Measurements from ENCODE around the gene HDGFL1. TPM values are rescaled to one million over a fixed set of nuclear protein-coding genes. Genes with fewer than 3 reads are reported as not detected.

Gene HDGFL1
- total RNA-seq, 1 donor from 2014 or later = not detected

- intact Hi-C loops (cut with micrococcal nuclease) = no loop called here
These were observed 19.8 kb downstream of the HDGFL1 start for GRCh38 chr6:22589118-22589517.

GRCh38 chr6:22590423-22590822, 21.1 kb downstream of the HDGFL1 start:
- intact Hi-C loops (cut with micrococcal nuclease) = no loop called here

GRCh38 chr6:22593895-22594294, 24.5 kb downstream of the HDGFL1 start:
- intact Hi-C loops (cut with micrococcal nuclease) = no loop called here

GRCh38 chr6:22596011-22596410, 26.6 kb downstream of the HDGFL1 start:
- intact Hi-C loops (cut with micrococcal nuclease) = no loop called here

GRCh38 chr6:22598339-22598738, 29.0 kb downstream of the HDGFL1 start:
- intact Hi-C loops (cut with micrococcal nuclease) = no loop called here

DNA sequence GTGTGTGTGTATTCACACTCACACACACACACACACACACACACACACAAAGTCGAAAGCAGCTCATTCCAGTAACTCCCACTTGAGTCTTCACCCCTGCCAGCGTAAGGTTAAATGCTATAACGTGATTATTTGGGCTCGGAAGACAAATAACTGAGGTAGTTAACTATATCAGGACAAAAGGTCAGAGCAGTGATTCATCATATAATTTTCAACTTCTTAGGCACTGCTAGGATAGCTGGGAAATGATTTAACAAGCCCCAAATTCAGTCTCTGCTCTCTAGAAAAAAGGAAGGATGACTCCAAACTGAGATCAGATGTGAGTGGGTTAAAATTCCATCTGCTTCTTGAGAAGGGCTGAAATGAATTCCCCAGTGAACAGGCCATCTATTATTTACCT, 30.7 kb downstream of the HDGFL1 start:
- intact Hi-C loops (cut with micrococcal nuclease) = no loop called here

DNA sequence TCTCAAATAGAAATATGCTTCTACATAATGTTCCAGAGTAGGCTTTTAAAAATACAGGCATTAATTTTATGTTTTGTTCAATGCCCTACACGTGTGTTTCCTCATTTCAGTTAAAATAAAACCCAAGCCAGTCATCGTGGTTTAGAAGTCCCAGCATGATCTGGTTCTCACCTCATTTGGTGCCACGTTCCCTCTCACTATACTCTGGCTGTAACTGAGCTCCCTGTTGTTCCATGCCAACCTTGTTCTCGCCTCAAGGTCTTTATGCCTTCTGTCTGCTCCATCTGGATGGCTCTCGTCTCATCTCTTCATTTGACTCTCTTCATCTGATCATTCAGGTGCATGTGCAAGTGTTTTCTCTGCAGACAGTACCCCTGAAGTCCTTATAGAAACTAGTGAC, 32.6 kb downstream of the HDGFL1 start:
- intact Hi-C loops (cut with micrococcal nuclease) = no loop called here

GRCh38 chr6:22605736-22606135, 36.4 kb downstream of the HDGFL1 start:
- intact Hi-C loops (cut with micrococcal nuclease) = no loop called here

GRCh38 chr6:22610127-22610526, 40.8 kb downstream of the HDGFL1 start:
- intact Hi-C loops (cut with micrococcal nuclease) = no loop called here

- intact Hi-C loops (cut with micrococcal nuclease) = no loop called here
These were observed 42.9 kb downstream of the HDGFL1 start for GRCh38 chr6:22612236-22612635.

DNA sequence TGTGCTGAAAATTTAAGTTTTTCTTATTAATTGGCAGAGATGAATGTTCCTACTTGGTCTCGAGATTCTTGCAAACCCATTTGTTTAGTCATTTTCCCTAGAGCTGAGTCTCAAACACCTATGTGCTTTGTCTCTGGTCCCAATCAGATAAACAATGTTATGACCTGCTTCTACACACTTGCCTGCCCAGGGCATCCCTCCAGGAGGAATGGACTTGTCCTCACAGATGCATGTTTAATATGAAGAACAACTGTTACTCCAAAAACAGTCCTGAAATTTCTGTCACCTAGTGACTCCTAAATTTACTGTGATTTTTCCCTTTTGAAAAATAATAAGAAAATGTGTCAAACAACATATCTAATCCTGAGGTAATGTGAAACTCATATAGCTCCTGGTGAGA, 43.7 kb downstream of the HDGFL1 start:
- intact Hi-C loops (cut with micrococcal nuclease) = no loop called here

DNA sequence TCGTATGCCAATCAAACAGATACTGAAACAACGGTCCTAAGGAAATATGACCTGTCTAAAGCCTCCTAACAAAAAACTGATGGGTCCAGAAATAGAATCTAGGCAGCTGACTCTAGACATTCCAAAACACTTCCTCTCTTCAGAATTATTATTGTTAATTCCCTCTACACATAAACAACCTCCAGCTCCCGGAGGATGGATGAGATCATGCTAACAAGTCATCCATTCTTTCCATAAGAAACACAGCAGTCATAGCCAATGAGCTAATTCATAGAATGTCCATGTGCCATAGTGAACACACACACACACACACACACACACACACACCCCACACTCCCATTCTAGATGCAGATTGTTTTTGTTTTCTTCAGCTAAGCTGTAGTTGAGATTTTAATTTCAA, 44.3 kb downstream of the HDGFL1 start:
- intact Hi-C loops (cut with micrococcal nuclease) = no loop called here

- intact Hi-C loops (cut with micrococcal nuclease) = no loop called here
These were observed 45.2 kb downstream of the HDGFL1 start for GRCh38 chr6:22614547-22614946.

DNA sequence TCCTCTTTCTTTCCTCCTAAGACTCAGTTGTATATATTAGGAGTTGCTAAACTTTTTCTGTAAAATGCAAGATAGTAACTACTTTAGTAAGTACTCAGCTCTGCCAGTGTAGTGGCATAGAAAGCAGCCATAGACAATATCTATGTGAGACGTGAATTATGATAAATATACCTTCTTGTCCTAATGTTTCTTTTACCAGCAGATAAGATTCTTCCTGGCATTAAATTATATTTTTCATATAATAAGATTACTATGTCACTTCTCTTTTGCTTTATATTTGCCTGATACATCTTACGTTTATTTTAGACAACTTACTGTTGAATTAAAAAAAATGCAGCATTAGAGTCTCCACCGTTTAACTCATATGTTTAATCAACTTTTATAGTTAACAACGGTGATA, 51.7 kb downstream of the HDGFL1 start:
- intact Hi-C loops (cut with micrococcal nuclease) = no loop called here

All from T-helper 2 cell treated with Interferon-gamma antibody and Interleukin-4, amounts not matched to agents 100 ng/mL and 5 ng/mL, for 36 hours (primary cell).